A172 (cell line): ENCODE data around the gene KLHL22. TPM values are rescaled to one million over a fixed set of nuclear protein-coding genes. Genes with fewer than 3 reads are reported as not detected.
"Not testable (repeated sequence)": the region's sequence is repeated elsewhere in the genome, so short reads cannot be mapped to it uniquely, and the experiment has no call there.

Experiments used
- DNase-seq: peaks from one replicate; pipeline ENCODE4 v3.0.0-alpha.2; 2015; ENCODE audit warnings: low spot score
- total RNA-seq: library from RNA; depleted of rRNA; stranded (reverse); fragments of >200 nt; shearing (Covaris generic); gene quantifications from 2 replicates; pipeline ENCODE4 v1.2.3, GENCODE V29; 2014

Gene KLHL22
- total RNA-seq, 1 experiment from 2014 or later, result 12.0 TPM

DNA sequence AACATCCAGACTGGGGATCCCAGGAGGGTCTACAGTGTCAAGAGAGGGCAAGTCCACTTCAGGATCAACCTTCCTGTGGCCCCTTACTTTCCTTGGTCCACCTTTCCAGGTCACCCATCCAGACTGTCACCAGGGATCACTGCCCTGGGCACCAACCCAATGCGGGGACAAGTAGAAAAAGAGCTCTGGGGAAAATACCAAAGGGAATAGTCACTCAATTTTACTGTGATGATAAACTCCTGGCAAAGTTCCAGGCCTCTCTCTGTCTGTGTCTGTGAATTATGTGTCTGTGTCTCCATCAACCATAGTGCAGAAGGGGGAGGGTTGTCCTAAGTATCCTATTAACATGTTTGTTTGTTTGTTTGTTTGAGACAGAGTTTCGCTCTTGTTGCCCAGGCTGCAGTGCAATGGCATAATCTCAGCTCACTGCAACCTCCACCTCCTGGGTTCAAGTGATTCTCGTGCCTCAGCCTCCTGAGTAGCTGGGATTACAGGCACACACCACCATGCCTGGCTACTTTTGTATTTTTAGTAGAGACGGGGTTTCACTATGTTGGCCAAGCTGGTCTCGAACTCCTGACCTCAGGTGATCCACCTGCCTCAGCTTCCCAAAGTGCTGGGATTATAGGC is 8.8 kb upstream of the KLHL22 start:
- peak; percentile 89 for DNase-seq

DNA sequence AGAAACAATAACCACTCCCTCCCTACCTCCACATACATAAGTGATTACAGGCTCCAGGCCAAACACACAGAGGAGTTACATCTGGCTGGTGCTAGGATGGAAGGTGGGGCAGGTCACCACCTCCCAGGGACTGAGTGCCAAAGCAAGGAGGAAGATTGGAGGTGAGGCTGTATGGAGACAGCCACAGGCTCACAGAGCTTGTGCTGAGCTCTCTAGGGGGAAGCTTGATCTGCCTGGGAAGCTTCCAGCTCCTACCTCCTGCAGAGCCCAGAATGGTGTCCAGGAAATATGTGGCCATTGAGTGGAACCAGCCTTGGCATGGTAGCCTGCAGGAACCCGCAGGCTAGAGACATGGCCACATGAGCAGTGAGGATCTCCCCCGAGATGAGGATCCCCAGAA is 8.2 kb upstream of the KLHL22 start:
- DNase-seq, result peak; percentile 52

- DNase-seq, result no peak
Observed at GRCh38 chr22:20499769-20500168, 4.2 kb upstream of the KLHL22 start.

DNA sequence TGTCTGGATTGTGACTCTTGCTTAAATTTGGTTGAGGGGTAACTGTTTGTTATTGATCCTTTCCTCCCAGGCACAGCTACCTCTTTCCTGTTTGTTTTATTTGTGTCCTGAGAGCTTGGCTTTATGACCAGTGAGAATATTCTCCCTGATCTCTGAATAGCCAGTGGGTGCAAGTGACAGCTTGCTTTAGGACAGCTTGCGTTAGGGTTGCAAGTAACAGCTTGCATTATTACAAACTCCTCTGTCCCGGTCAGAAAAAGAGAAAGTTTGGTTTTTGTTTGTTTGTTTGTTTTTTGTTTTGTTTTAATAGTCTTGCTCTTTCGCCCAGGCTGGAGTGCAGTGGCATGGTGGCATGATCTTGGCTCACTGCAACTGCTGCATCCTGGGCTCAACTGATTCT is 3.3 kb upstream of the KLHL22 start:
- no peak for DNase-seq

GRCh38 chr22:20497426-20497825 is 1.8 kb upstream of the KLHL22 start:
- DNase-seq, result no peak

- peak; percentile 59 for DNase-seq
Observed at GRCh38 chr22:20495861-20496681, 476 bp upstream of the KLHL22 start.

DNA sequence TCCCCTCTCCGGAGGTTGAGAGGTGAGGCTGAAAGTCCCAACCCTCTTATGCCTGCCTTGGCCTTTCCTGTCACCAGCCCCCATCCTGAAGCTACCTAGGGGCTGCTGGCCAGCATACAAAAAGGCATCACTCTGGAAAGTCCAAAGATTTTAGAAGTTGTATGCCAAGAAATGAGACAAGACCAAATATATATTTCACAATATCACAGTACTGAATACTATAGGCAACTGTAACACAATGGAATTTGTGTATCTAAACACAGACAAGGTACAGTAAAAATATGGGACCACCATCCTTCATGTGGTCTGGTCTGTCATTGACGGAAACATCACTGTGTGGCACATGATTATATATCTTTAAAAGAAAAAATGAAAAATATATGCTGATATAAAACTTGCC is 4.2 kb downstream of the KLHL22 start:
- DNase-seq, result no peak

- DNase-seq, result no peak
Observed at GRCh38 chr22:20490941-20491307, 4.7 kb downstream of the KLHL22 start.

DNA sequence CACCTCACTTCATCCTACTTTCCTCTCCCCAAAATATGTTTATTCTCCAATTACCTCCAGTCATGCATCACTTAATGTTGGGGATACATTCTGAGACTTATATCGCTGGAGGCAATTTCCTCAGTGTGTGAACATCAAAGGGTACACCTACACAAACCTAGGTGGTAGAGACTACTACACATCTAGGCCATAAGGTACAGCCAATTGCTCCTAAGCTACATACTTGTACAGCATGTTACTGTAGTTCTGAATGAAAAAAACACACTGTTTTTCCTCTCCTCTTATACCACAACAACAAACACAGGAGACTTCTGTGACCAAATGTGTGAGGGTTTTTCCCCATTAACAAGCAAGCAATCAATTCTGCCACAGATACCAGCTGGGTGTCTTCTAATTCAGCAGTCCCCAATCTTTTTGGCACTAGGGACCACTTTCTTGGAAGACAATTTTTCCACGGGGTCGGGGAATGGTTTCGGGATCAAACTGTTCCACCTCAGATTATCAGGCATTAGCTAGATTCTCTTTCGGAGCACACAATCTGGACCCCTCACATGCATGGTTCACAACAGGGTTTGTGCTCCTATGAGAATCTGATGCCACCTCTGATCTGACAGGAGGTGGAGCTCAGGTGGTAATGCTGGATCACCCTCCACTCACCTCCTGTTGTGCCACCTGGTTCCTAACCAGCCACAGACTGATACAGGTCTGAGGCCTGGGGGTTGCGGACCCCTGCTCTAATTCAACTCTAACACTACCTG is 5.2 kb downstream of the KLHL22 start:
- no peak for DNase-seq

GRCh38 chr22:20488946-20489345 is 6.6 kb downstream of the KLHL22 start:
- DNase-seq, result no peak

DNA sequence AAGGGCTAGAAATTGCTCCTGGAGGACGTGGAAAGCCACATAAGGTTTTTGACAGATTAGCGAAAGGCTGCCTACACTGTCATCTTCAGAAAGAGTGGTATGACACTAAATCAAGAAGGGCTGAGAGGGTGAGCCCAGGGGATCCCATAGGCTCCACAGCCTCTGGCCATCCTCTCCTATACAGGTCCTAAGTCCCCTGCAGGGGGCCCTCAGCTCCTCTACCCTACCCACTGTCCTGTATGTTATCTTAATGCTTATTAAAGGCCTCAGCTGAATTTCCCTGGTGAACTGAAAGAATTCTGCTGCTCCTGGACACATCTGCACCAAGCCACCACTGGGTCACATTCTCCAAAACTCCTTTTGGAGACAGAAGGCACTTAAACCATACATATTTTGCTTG is 7.9 kb downstream of the KLHL22 start:
- DNase-seq, result no peak

DNA sequence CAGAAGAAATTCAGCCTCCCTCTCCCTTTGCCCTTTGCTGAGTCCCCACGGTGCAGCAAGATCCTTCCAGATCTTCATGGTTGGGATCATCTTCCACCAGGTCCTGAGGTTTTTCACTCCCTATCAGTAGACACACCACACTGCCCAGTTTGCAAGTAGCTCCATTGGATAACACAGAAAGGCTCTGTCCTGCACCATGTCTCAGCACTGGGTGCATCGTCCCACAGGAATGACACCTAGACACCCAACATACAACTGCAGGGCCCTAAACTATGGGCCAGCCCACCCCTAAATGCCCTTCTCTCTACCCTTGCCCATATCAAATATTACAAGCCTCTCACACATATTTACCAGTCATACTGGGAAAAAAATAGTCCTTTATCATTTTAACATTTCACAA is 9.4 kb downstream of the KLHL22 start:
- no peak for DNase-seq

DNA sequence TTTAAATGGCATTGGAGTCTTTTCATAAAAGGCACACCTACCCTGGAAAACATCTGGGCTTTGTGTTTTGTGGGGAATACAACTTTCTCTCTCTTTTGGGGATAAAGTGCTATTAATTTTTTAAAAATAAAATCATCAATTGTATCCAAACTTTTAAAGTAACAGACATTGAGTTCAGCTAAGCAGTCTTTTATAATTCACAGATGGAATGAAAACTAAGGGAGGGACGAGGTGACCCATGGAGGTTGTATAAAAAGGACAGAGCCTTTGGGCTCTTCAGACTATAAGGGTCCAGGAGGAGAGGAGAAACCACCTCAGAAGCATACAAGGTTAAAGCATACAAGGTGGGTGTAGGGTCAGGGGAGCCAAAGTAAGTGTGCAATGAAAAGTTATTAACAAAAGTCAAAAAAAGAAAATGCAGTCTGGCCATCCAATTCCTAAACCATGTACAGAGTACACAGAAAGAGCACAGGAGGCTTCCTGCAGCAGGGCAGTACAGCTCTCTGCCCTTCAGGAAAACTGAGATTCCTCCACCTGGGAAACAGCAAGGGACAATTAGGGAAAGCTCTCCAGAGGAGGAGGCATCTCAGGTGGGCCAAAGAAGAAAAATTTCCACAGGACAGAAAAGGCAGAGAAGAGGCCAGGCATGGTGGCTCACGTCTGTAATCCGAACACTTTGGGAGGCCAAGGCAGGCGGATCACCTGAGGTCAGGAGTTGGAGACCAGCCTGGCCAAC is 10.5 kb downstream of the KLHL22 start:
- no peak for DNase-seq

GRCh38 chr22:20483771-20484170 is 11.8 kb downstream of the KLHL22 start:
- DNase-seq, result no peak

DNA sequence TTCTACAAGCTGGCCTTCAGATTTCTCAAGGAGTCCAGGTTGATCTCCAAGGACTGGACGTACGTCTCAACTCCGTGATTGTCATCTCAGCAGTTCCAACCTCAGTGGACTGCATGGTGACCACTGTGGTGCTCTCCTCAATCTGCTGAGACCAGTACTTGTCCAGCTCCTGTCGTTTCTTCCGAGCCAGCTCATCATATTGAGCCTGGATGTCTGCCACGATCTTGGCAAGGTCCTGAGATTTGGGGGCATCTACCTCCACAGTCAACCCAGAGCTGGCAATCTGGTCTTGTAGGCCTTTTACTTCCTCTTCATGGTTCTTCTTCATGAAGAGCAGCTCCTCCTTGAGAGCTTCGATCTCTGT is 12.5 kb downstream of the KLHL22 start:
- DNase-seq, result not testable (repeated sequence)

DNA sequence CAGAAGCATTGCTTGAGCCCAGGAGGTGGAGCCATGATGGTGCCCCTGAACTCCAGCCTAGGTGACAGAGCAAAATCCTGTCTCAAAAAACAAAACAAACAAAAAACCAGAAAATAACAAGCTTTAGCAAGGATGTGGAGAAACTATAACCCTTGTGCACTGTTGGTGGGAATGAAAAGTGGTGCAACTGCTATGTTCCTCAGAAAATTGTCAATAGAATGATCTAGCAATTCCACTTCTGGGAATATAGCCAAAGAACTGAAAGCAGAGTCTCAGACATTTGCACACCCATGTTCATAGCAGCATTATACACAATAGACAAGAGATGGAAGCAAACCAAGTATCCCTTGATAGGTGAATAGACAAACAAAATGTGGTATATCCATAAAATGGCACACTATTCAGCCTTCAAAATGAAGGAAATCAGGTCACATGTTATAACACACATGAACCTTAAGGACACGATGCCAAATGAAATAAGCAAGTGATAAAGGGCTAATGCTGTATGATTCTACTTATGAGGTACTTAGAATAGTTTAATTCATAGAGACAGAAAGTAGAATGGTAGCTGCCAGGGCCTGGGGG is 15.9 kb downstream of the KLHL22 start:
- no peak for DNase-seq

- not testable (repeated sequence) for DNase-seq
Observed at GRCh38 chr22:20478059-20478458, 17.5 kb downstream of the KLHL22 start.

GRCh38 chr22:20475569-20475968 is 20.0 kb downstream of the KLHL22 start:
- DNase-seq, result not testable (repeated sequence)

- no peak for DNase-seq
Observed at GRCh38 chr22:20475115-20475436, 20.5 kb downstream of the KLHL22 start.

DNA sequence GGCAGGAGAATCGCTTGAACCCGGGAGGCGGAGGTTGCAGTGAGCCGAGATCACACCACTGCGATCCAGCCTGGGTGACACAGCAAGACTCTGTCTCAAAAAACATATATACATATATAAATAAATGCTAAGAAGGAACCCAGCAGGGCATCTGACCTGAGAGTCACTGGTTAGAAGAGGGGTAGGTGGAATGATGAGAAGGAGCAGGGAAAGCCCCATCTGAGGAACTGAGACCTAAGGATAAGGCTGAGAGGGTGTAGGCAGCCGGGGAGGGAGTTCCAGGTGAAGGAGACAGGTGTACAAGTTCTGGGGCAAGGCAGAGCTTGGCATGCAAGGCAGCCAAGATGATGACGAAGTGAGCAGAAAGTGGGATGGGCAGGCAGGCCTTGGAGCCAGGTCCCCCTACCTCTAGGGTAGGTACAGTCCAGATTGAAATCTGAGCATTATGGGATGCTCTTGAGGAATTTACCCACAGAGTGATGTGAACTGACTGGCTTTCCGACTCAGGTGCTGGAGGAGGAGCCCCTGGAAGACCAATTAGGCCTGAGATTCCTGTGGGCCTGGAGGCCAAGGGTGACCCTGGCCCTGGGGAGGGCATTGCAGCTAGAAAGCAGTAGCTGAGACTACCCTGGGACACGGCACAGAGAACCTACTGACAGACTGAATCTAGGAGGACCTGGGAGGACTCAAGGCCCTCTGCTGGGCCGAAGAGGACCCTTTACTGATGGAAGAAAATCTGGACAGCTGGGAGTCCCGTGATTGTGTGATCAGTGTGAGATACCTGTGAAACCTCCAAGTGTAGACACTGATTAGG is 22.8 kb downstream of the KLHL22 start:
- no peak for DNase-seq
